Stimulated activated CD4-positive, alpha-beta T cell treated with anti-CD3 and anti-CD28 coated beads, Interleukin-2, amount 100 ng/mL, for 48 hours (primary cell): ENCODE measurements around the gene ARHGAP30.
"Not testable (repeated sequence)": the region's sequence is repeated elsewhere in the genome, so short reads cannot be mapped to it uniquely, and the experiment has no call there.

ENCODE experiments used
- DNase-seq, 2 donors: peaks; one replicate each; pipeline ENCODE4 v3.0.0-alpha.2; 2020

Gene ARHGAP30

DNA sequence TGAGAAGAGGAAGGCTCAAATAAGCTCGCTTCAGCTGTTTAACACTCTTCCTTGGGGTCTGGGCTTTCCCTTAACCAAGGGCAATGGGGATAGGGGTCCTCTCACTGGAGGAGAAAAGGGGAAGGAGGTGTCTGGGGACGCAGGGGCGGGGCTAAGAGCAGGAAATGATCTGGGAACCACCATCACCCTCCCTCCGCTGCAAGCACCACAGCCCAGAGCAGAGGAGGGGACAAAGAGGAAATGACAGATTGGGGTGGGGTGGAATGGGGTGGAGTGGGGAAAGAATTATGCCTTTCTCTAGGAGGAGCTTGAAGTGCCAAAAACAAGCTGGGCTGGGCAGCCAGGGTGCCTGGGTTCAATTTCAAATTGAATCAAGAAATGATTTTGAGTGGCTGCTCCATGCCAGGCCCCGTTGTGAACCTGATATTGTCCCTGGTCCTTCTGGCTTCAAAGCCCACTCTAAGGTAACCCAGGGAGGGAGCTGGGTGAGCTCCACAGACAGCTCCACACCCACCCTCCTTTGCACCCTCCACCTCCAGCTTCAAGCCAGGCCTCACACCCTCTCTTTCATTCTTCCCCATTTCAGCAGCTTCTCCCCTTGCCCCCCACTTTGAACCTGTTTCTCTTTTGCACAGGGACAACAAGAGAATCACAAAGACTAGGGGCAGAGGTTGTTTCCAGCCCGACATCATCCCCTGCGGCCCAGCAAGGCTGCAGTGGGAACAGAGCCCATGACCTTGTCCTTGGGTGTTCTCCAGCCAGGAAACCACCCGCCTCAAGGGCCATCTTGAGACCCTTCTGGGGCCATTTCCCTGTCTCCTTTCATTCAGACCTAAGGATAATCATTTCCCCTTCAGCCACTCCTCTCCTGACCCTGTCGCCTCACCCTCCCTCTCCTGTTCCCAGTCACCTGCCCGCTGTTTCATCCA, 1.1 kb downstream of the ARHGAP30 start:
- DNase-seq = peak; percentile 68 to 69

- no peak for DNase-seq
These were observed 3.0 kb downstream of the ARHGAP30 start for GRCh38 chr1:161066694-161067093.

GRCh38 chr1:161065681-161066080, 4.0 kb downstream of the ARHGAP30 start:
- not testable (repeated sequence) for DNase-seq

GRCh38 chr1:161063936-161064335, 5.8 kb downstream of the ARHGAP30 start:
- DNase-seq = not testable (repeated sequence)

DNA sequence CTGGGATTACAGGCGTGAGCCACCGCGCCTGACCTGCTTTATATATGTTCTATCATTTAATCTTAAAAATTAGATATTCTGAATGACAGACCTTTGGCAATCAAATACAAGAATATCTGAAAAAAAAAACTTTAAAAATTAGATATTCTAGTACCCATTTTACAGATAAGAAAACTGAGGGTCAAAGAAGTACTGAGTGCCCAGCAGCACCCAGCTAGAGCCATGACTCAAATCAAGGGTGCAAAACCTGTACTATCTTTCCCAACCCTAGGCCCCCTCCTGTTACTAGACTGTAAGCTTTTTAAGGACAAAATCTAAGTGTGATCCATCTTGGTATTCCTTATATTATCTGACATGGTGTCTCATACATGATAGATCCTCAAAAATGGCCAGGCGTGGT, 8.3 kb downstream of the ARHGAP30 start:
- no peak for DNase-seq

- DNase-seq = no peak
These were observed 10.4 kb downstream of the ARHGAP30 start for GRCh38 chr1:161059293-161059692.

DNA sequence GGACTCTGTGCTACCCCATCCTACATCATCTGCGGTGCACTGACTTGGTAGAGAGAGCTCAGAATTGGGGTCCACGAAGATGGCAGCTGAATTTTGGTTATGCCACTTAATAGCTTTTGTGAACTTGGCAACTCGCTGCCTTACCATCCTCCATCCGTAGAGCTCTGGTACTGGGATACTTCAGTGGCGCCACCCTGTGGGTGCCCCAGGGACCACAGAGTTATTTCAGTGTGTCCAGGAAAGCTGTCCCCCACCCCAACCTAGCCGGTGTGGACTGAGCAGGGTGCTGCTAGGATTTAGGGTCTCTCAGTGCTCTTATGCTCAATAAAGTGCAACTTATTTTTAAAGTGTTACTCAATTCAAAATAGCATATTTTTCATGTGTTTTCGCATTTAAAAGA, 14.9 kb downstream of the ARHGAP30 start:
- DNase-seq = no peak

GRCh38 chr1:161054232-161054631, 15.5 kb downstream of the ARHGAP30 start:
- DNase-seq = no peak

- no peak for DNase-seq
These were observed 16.8 kb downstream of the ARHGAP30 start for GRCh38 chr1:161052899-161053298.

DNA sequence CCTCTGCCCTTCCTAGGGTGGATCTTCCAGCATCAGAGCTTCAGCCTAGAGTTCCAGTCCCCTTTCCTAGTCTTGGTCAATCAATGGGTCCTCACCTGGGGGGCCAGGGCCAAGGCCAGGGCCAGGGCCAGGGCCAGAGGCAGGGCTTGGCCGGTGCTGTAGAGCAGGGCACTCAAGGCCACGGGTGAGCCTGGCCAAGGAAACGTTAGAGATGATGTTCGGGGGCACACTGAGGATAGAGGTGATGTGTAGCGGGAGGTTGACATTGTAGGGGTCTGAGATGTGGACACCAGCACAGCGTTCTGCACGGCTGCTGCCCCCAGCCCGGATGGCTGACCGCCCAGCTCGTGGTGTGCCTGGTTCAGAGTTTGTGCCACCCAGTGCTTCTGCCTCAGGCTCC, 18.5 kb downstream of the ARHGAP30 start:
- no peak for DNase-seq

GRCh38 chr1:161048949-161049722, 20.6 kb downstream of the ARHGAP30 start:
- no peak for DNase-seq

- DNase-seq = no peak
These were observed 22.0 kb downstream of the ARHGAP30 start for GRCh38 chr1:161047436-161048420.

- DNase-seq = no peak
These were observed 23.0 kb downstream of the ARHGAP30 start for GRCh38 chr1:161046605-161047228.

- peak; percentile 88 for DNase-seq
These were observed 23.7 kb downstream of the ARHGAP30 start, which contains the start of gene USF1 for GRCh38 chr1:161045736-161046604. Gene USF1 (minus strand): TSS chr1:161045977. CDS start chr1:161043275, 2,702 bp downstream.

DNA sequence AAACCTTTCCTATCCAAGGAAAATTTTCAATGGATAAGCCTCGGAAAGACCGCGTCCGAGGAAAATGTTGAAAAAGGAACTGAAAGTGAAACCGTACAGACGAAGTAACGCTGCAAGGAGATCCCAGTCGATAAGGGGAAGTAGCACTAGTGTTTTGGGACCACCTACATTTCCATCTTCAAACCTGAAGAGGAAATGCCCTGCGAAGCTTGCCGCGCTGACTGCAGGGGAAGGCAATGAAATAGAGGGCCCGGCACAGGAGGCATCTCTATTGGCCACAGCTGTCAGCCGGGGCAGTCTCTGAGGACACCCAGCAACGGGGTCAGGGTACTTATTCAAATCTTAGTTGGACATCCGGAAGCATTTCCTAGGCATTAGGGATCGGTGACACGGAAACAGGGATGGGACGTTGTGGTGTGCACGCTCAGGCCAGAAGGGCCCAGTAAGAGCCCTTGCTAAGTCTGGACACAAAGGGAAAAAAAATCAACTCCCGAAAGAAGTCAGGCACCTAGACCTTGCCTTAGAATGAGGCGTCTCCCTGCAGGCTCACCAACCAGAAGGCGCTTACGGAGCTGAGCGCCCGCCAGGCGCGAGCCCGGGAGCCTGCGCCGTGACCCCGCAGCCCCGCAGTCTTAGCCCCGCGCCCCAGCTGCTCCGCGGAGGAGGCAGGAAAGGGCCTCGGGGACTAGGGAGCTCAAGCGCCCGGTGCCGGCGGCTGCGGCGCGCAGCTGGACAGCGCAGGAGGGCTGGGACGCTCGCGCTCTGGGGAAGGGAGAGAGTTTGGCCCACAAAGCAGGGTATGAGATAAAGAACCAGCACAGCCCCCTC, 24.6 kb downstream of the ARHGAP30 start:
- no peak for DNase-seq

DNA sequence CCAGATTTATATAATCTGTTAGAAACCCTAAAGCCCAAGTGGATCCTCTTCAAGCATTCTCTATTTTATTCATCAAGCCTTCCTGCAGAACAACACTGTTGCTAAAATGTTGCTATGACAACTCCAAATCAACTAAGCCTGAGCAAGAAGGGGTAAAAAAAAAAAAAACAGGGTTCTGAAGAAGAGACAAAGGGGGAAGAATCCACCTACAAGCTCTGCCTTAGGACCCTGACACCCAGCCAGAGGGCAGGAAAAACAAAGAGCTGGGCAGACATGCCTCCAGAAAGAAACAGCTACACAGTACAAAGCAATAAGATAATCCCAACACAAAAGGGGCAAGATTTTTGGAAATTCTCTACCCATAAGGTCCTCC, 25.2 kb downstream of the ARHGAP30 start:
- DNase-seq = no peak

- no peak for DNase-seq
These were observed 30.1 kb downstream of the ARHGAP30 start for GRCh38 chr1:161039546-161039945.

DNA sequence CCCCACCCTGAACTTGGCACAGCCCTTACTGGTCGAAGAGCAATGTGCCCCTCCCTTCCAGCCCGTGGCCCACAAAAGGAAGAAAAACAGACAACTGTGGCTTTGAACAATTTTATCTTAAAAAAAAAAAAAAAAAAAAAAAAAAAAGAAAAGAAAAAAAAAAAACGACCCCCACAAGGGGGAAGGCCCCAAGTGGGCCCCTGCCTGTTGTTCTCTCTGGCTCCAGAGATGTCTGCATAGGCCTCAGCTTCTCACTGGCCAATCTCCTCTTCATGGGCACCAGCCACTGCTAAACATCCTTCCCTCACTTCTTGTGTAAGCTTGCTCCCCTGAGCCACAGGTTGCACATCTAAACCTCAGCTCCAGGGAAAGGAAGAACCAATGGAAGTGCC, 30.5 kb downstream of the ARHGAP30 start:
- no peak for DNase-seq

DNA sequence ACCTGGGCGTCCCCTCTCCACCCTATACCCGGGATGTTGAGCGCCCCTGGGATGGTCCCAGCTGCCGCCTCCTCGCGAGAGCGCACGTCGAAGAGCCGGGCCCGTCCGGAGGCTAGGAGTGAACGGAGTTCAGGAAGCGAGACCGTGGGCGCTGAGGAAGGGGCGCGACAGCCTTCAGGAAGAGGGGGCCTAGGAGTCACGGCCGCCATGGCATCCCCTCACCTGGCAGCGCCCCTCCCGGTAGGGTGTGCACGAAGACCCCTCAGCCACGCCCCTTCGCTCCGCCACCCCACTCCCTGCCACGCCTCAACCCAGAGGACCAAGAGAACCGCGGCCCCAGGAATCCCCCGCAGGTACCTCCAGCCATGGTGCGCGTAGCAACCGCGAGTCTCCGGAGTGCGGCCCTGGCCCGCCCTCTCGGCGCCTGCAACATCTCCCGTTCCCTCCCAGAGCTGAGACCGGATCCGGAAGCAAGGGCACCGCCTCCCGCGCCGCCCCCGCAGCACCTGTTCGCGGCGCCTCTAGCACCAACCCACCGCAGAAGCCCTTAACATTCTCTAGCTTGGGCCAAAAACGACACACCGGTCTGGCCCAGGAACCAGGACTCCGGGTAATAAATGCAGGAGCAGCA, 31.1 kb downstream of the ARHGAP30 start, which contains the start of gene TSTD1:
TSTD1 (minus strand) TSS at position 442 of the 631 bp plus-strand sequence; CDS start at position 367, 75 bp downstream.
- peak; percentile 76 to 81 for DNase-seq
